Testis (tissue), 3 donors: Measurements from ENCODE around the gene HMOX1. TPM values are rescaled to one million over a fixed set of nuclear protein-coding genes. Genes with fewer than 3 reads are reported as not detected.
"Not testable (repeated sequence)": the region's sequence is repeated elsewhere in the genome, so short reads cannot be mapped to it uniquely, and the experiment has no call there.

Experiments
- DNase-seq: peaks from one replicate; pipeline ENCODE4 v3.0.0-alpha.2; 2019
- H3K27ac ChIP-seq, 2 donors: fragments of 200-600 bp; sonication (generic); one replicate each; pipeline ENCODE4 v1.5.1; 2019
- H3K27me3 ChIP-seq: fragments of 200-600 bp; sonication (generic); one replicate; pipeline ENCODE4 v1.5.1; 2019
- H3K36me3 ChIP-seq: fragments of 200-600 bp; sonication (generic); one replicate; pipeline ENCODE4 v1.5.1; 2017; ENCODE audit warnings: low read depth; ENCODE audit errors: missing control alignments
- H3K4me1 ChIP-seq: fragments of 200-600 bp; sonication (generic); one replicate; pipeline ENCODE4 v1.5.1; 2019
- H3K4me3 ChIP-seq, 2 donors: fragments of 200-600 bp; sonication (generic); one replicate each; pipeline ENCODE4 v1.5.1; 2017 to 2019
- H3K9me3 ChIP-seq: fragments of 200-600 bp; sonication (generic); one replicate; pipeline ENCODE4 v1.5.1; 2017
- POLR2A ChIP-seq: fragments of 450-650 bp; IDR thresholded peaks from one replicate; pipeline ENCODE4 v1.6.1; 2017; ENCODE audit warnings: antibody characterized with exemption, mild to moderate bottlenecking, moderate library complexity
- WGBS, 2 donors: methylation state at CpG; one replicate each; pipeline ENCODE4 v1.1.5; 2018; 5-methylcytosine and 5-hydroxymethylcytosine counted together
- intact Hi-C: fragments of 100-400 bp; cut with DNase I; formaldehyde crosslinking; loops from one replicate; pipeline ENCODE4 v1.15.1; 2023; ENCODE audit warnings: low total_unique reads
- polyA plus RNA-seq: library from polyadenylated mRNA; stranded (reverse); fragments of 350-450 nt; fragmentation: Illumina TruSeq; extraction: RNeasy Lipid Tissue Mini Kit (QIAGEN cat#74804); gene quantifications from one replicate; pipeline ENCODE4 v1.2.3, GENCODE V29; 2014; ENCODE audit warnings: low read depth, low replicate concordance; ENCODE audit not compliant: insufficient read depth
- total RNA-seq, 2 donors: library from RNA; depleted of rRNA; stranded (reverse); fragments of >200 nt; gene quantifications; one replicate each; pipeline ENCODE4 v1.2.3, GENCODE V29; 2016
- TF ChIP-seq, protein P1 (sequence below), 3 experiments: fragments of 450-650 bp in 2 of 3; fragments of 200-600 bp in 1 of 3; sonication (generic) in 1 of 3; IDR thresholded peaks; one replicate each; pipeline ENCODE4 v1.5.1; 2016 to 2019; ENCODE audit warnings: antibody characterized with exemption in 3 of 3, mild to moderate bottlenecking in 2 of 3, moderate library complexity in 1 of 3

HMOX1 gene
- total and polyA plus RNA-seq, 3 donors from 2014 or later = 22.0 to 37.8 (median 35.2) TPM

DNA sequence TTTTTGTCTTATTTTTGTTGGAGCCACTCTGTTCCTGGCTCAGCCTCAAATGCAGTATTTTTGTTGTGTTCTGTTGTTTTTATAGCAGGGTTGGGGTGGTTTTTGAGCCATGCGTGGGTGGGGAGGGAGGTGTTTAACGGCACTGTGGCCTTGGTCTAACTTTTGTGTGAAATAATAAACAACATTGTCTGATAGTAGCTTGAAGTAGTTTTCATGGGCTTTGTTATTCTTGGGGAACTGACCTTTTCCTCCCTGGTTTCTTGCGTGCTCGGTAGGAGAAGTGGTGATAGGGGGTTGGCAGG is 13.1 kb downstream of the HMOX1 start:
- peak overlapping the region; percentile 76 to 81 for H3K27ac ChIP-seq
- no peak overlapping the region for H3K4me3 ChIP-seq
- H3K9me3 ChIP-seq = no peaks in the 10 kb centered on the region
- 31 to 35% methylated on average over 4 of the region's 4 CpGs for WGBS, 2 donors
- no peaks in the 10 kb centered on the region for H3K36me3 ChIP-seq
- intact Hi-C loops = no loop called here
- H3K4me1 ChIP-seq = peaks cover 35% of the 10 kb centered on the region
- no peaks in the 10 kb centered on the region for H3K27me3 ChIP-seq
- peak; percentile 81 for DNase-seq
- TF ChIP-seq, protein P1, sequence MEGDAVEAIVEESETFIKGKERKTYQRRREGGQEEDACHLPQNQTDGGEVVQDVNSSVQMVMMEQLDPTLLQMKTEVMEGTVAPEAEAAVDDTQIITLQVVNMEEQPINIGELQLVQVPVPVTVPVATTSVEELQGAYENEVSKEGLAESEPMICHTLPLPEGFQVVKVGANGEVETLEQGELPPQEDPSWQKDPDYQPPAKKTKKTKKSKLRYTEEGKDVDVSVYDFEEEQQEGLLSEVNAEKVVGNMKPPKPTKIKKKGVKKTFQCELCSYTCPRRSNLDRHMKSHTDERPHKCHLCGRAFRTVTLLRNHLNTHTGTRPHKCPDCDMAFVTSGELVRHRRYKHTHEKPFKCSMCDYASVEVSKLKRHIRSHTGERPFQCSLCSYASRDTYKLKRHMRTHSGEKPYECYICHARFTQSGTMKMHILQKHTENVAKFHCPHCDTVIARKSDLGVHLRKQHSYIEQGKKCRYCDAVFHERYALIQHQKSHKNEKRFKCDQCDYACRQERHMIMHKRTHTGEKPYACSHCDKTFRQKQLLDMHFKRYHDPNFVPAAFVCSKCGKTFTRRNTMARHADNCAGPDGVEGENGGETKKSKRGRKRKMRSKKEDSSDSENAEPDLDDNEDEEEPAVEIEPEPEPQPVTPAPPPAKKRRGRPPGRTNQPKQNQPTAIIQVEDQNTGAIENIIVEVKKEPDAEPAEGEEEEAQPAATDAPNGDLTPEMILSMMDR (IDR thresholded peaks at IDR 0.05) = no peak
- TF ChIP-seq POLR2A = no peak

- Histone ChIP-seq H3K4me3 (no peak overlapping the region), H3K27ac (peak overlapping the region in 1 of 2 donors; percentile 76), H3K36me3 (no peaks in the 10 kb centered on the region), H3K9me3 (no peaks in the 10 kb centered on the region), H3K27me3 (no peaks in the 10 kb centered on the region), H3K4me1 (peaks cover 40% of the 10 kb centered on the region)
- no peak for DNase-seq
- intact Hi-C loops = no loop called here
- 84 to 85% methylated on average over 5 of the region's 5 CpGs for WGBS, 2 donors
- TF ChIP-seq, protein P1 (IDR thresholded peaks at IDR 0.05) = no peak
- no peak for TF ChIP-seq POLR2A
These were observed 14.1 kb downstream of the HMOX1 start for GRCh38 chr22:35394810-35395563.

DNA sequence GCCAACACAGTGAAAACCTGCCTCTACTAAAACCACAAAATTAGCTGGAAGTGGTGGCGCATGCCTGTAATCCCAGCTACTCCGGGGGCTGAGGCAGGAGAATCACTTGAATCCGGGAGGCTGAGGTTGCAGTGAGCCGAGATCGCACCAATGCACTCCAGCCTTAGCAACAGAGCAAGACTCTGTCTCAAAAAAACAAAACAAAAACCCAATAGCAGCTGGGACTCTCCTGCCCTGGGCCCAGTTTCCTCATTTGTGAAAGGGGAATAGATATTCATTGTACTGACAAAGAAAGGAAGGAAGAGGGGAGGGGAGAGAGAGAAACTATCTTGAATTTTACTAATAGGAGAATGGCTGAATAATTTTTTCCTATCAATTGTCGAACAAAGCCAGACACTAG is 15.7 kb downstream of the HMOX1 start:
- DNase-seq, H3K9me3 ChIP-seq, H3K4me3 ChIP-seq, intact Hi-C loops, H3K36me3 ChIP-seq, H3K27me3 ChIP-seq: not testable (repeated sequence)
- H3K4me1 ChIP-seq = peaks cover 48% of the 10 kb centered on the region
- WGBS, 2 donors = 51 to 69% methylated on average over 3 to 6 of the region's 6 CpGs
- H3K27ac ChIP-seq = peak overlapping the region; percentile 12 to 27

DNA sequence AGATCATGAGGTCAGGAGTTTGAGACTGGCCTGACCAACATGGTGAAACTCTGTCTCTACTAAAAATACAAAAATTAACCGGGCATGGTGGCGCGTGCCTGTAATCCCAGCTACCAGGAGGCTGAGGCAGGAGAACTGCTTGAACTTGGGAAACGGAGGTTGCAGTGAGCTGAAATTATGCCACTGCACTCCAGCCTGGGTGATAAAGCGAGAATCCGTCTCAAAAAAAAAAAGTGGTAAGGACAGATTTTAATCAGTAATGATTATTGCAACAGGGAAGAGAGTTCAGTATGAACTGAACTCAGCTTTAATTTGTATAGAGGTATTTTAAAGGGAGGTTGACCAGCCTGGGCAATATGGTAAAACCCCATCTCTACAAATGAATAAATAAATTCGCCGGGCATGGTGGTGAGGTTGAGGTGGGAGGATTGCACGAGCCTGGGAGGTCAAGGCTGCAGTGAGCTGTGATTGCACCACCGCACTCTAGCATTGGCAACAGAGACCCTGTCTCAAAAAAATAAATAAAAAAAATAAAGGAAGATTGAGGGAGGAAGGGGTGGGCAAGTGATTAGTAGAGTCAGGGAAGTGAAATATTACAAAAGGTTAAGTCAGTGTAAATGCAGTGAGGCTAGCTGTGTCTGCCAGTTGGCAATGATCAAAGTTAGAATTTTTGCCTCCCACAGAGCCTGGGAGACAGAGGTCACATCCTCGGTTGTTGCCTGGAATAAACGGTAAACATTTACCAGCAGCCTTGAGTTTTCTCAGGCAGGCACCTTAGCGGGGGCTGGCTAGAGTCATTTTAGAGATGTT is 16.4 kb downstream of the HMOX1 start:
- Histone ChIP-seq H3K27me3 (no peaks in the 10 kb centered on the region), H3K9me3 (no peaks in the 10 kb centered on the region), H3K4me3 (no peak overlapping the region), H3K4me1 (peaks cover 48% of the 10 kb centered on the region), H3K27ac (peak overlapping the region; percentile 27 to 40), H3K36me3 (no peaks in the 10 kb centered on the region)
- DNase-seq = peak; percentile 68
- TF ChIP-seq, protein P1 (IDR thresholded peaks at IDR 0.05) = no peak
- TF ChIP-seq POLR2A = no peak
- 38 to 62% methylated on average over 13 of the region's 13 CpGs for WGBS, 2 donors
- intact Hi-C loops = no loop called here

- 79 to 83% methylated on average over 4 of the region's 4 CpGs for WGBS, 2 donors
- Histone ChIP-seq H3K36me3 (no peaks in the 10 kb centered on the region), H3K9me3 (no peaks in the 10 kb centered on the region), H3K4me3 (no peak overlapping the region), H3K27me3 (no peaks in the 10 kb centered on the region), H3K27ac (peak overlapping the region; percentile 27 to 40), H3K4me1 (peaks cover 45% of the 10 kb centered on the region)
- no peak for DNase-seq
- TF ChIP-seq, protein P1 (IDR thresholded peaks at IDR 0.05) = no peak
- TF ChIP-seq POLR2A = no peak
- intact Hi-C loops = no loop called here
These were observed 17.7 kb downstream of the HMOX1 start for GRCh38 chr22:35398591-35398973.
